OCI-LY3 (cell line): ENCODE measurements around the gene VAMP4.
A peak's percentile ranks its signal among the peaks of the same experiment; 100 is the strongest.

Source experiments
- H2AFZ ChIP-seq: fragments of 200-600, 300-600 bp; shearing (Covaris generic); 2 replicates; pipeline ENCODE4 v1.6.0; 2014; ENCODE audit warnings: antibody characterized with exemption, low read depth, low read length
- H3K27ac ChIP-seq: fragments of 200-600, 300-600 bp; sonication (generic); 2 replicates; pipeline ENCODE4 v1.5.1; 2014; ENCODE audit warnings: mild to moderate bottlenecking, low read length, moderate library complexity, mixed read lengths
- H3K27me3 ChIP-seq: fragments of 200-600, 300-600 bp; sonication (generic); 2 replicates; pipeline ENCODE4 v1.6.1; 2014; ENCODE audit warnings: low read depth, low read length, mixed read lengths
- H3K36me3 ChIP-seq: fragments of 200-600, 300-600 bp; sonication (generic); replicated peaks from 2 replicates; pipeline ENCODE3; 2014; ENCODE audit warnings: low read depth, low read length, mixed read lengths
- H3K4me1 ChIP-seq: fragments of 300-600, 200-600 bp; sonication (generic); 2 replicates; pipeline ENCODE4 v1.6.1; 2014; ENCODE audit warnings: low read length, mixed read lengths
- H3K4me2 ChIP-seq: fragments of 200-600, 300-600 bp; sonication (generic); 2 replicates; pipeline ENCODE4 v1.6.1; 2014; ENCODE audit warnings: low read length, mixed read lengths
- H3K4me3 ChIP-seq: fragments of 300-600, 200-600 bp; sonication (generic); 2 replicates; pipeline ENCODE4 v1.5.1; 2014; ENCODE audit warnings: antibody characterized with exemption, mild to moderate bottlenecking, low read length, moderate library complexity
- H3K79me2 ChIP-seq: fragments of 300-600, 200-600 bp; shearing (Covaris generic); 2 replicates; pipeline ENCODE4 v1.6.1; 2014; ENCODE audit warnings: mild to moderate bottlenecking, low read length, mixed read lengths
- H3K9ac ChIP-seq: fragments of 300-600, 200-600 bp; shearing (Covaris generic); 2 replicates; pipeline ENCODE4 v1.6.0; 2014; ENCODE audit warnings: mild to moderate bottlenecking, low read length, moderate library complexity
- H3K9me3 ChIP-seq: fragments of 200-600, 300-600 bp; shearing (Covaris generic); 2 replicates; pipeline ENCODE4 v1.6.1; 2014; ENCODE audit warnings: low read length, mixed read lengths; ENCODE audit not compliant: insufficient read depth
- H4K20me1 ChIP-seq: fragments of 200-600, 300-600 bp; sonication (generic); 2 replicates; pipeline ENCODE4 v1.6.1; 2016; ENCODE audit warnings: low read length, mixed read lengths; ENCODE audit not compliant: insufficient read depth
- CTCF ChIP-seq: fragments of 200-600, 300-600 bp; sonication (generic); IDR thresholded peaks from 2 replicates; pipeline ENCODE4 v1.5.1; 2014; ENCODE audit warnings: antibody characterized with exemption, low read length, low read depth
- EZH2phosphoT487 ChIP-seq: fragments of 200-600 bp; shearing (Covaris generic); IDR thresholded peaks from 2 replicates; pipeline ENCODE4 v1.6.1; 2018; ENCODE audit warnings: antibody characterized with exemption, mixed run types, low read depth

VAMP4 gene

DNA sequence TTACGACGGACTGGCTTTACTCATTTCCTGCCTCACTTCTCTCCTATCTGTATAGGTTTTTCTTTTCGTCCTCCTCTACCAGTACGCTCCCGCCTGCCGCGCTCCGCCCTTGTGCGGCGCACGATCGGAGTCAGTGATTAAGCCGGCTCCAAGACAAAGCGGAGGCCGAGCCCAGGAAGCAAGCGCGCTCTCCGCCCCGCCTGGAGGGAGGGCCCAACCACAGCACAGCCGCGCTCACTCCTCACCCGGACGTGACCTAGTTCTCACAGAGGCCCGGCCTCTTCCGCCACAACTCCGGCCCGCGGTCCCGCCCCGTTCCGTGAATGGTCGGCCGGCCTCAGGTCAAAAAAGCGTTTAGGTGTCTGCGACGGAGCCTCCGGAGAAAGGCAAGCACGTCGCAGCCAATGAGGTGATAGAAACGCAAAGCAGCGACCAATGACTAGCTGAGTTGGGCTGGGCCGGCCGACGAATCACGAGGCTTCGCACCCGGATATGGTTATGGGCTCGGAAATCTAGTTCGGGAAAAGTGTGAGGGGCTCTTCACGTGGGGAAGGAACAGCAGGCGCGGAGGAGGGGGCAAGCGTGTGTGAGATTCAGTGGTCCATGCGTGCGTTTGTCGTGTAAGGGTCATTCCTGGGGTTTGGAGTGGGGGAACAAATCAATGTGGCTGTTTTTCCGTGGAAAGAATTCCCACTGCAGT, 39.5 kb upstream of the VAMP4 start, which contains the start of gene METTL13:
Gene METTL13, plus strand, starts transcription at position 485 of the 700 bp plus-strand sequence. CDS start 308 bp downstream, outside the sequence.
- Histone ChIP-seq H3K27ac (peak within 1 kb of the TSS; percentile 81), H3K4me2 (peak within 1 kb of the TSS; percentile 90), H3K9ac (peak within 1 kb of the TSS; percentile 88), H3K4me1 (peaks cover 37% of the 10 kb centered on the region), H3K27me3 (no peaks in the 10 kb centered on the region), H3K9me3 (no peaks in the 10 kb centered on the region), H4K20me1 (no peaks in the 10 kb centered on the region), H3K79me2 (peaks cover 46% of the 10 kb centered on the region), H3K4me3 (peak within 1 kb of the TSS; percentile 88), H3K36me3 (peaks cover 25% of the 10 kb centered on the region), H2AFZ (peak within 1 kb of the TSS; percentile 65)
- TF ChIP-seq CTCF (no peak), EZH2phosphoT487 (no peak)

- Histone ChIP-seq H3K36me3 (peaks cover 19% of the 10 kb centered on the region), H3K9me3 (no peaks in the 10 kb centered on the region), H3K79me2 (peaks cover 42% of the 10 kb centered on the region), H3K9ac (peak overlapping the region; percentile 77), H3K27ac (peak overlapping the region; percentile 81), H3K4me1 (peaks cover 37% of the 10 kb centered on the region), H4K20me1 (no peaks in the 10 kb centered on the region), H3K4me2 (peak overlapping the region; percentile 86), H3K27me3 (no peaks in the 10 kb centered on the region), H2AFZ (peak overlapping the region; percentile 65), H3K4me3 (peak overlapping the region; percentile 80)
- TF ChIP-seq EZH2phosphoT487, result no peak
- TF ChIP-seq CTCF, result peak; percentile 10; the same call in 1 of the 2 replicates
Measured at GRCh38 chr1:171780583-171781175, 38.8 kb upstream of the VAMP4 start.

GRCh38 chr1:171772312-171772711, 30.4 kb upstream of the VAMP4 start:
- Histone ChIP-seq H3K4me2 (peak overlapping the region; percentile 47), H3K9ac (no peak overlapping the region), H3K36me3 (no peaks in the 10 kb centered on the region), H3K27me3 (no peaks in the 10 kb centered on the region), H3K4me1 (peaks cover 18% of the 10 kb centered on the region), H3K4me3 (no peak overlapping the region), H3K27ac (no peak overlapping the region; the same call in 1 of the 2 replicates), H2AFZ (peak overlapping the region; percentile 10; the same call in 1 of the 2 replicates), H3K9me3 (no peaks in the 10 kb centered on the region), H4K20me1 (no peaks in the 10 kb centered on the region), H3K79me2 (no peaks in the 10 kb centered on the region)
- TF ChIP-seq CTCF, result no peak
- no peak for TF ChIP-seq EZH2phosphoT487

- no peaks in the 10 kb centered on the region for H3K36me3 ChIP-seq
- no peak overlapping the region for H3K9ac ChIP-seq
- no peak overlapping the region for H2AFZ ChIP-seq
- TF ChIP-seq CTCF (no peak), EZH2phosphoT487 (no peak)
- no peak overlapping the region for H3K4me3 ChIP-seq
- no peaks in the 10 kb centered on the region for H4K20me1 ChIP-seq
- no peaks in the 10 kb centered on the region for H3K9me3 ChIP-seq
- no peak overlapping the region for H3K27ac ChIP-seq
- no peak overlapping the region for H3K4me2 ChIP-seq
- no peaks in the 10 kb centered on the region for H3K79me2 ChIP-seq
- H3K4me1 ChIP-seq, result peaks cover 18% of the 10 kb centered on the region
- H3K27me3 ChIP-seq, result no peaks in the 10 kb centered on the region
Measured at GRCh38 chr1:171769754-171770153, 27.9 kb upstream of the VAMP4 start.
